ENCODE measurements around the gene GSG1L.
"Not testable (repeated sequence)": the region's sequence is repeated elsewhere in the genome, so short reads cannot be mapped to it uniquely, and the experiment has no call there.

The GSG1L gene

GRCh38 chr16:27745348-27745747, 318.2 kb downstream of the GSG1L start:
- H3K4me3 ChIP-seq (ENCODE audit: low read depth, low read length), result no peak overlapping the region
- no peak for TF ChIP-seq POLR2A (IDR thresholded peaks at IDR 0.05; ENCODE audit: extremely low read depth, insufficient read length)
- no peak for TF ChIP-seq MAX (IDR thresholded peaks at IDR 0.05; ENCODE audit: low read depth, low read length)
- no peak for TF ChIP-seq MYC (IDR thresholded peaks at IDR 0.05; ENCODE audit: low read depth, low read length)
- no peak for TF ChIP-seq CTCF (IDR thresholded peaks at IDR 0.05; ENCODE audit: low read depth, low read length)
- DNase-seq (ENCODE audit: low read depth), result peak; percentile 46

- DNase-seq (ENCODE audit: low read depth), result no peak
- TF ChIP-seq MAX (IDR thresholded peaks at IDR 0.05; ENCODE audit: low read depth, low read length) (no peak), CTCF (IDR thresholded peaks at IDR 0.05; ENCODE audit: low read depth, low read length) (no peak), POLR2A (IDR thresholded peaks at IDR 0.05; ENCODE audit: extremely low read depth, insufficient read length) (no peak), MYC (IDR thresholded peaks at IDR 0.05; ENCODE audit: low read depth, low read length) (no peak)
Measured at GRCh38 chr16:27743963-27744362, 319.6 kb downstream of the GSG1L start.

GRCh38 chr16:27743001-27743400, 320.5 kb downstream of the GSG1L start:
- not testable (repeated sequence) for DNase-seq (ENCODE audit: low read depth); H3K4me3 ChIP-seq (ENCODE audit: low read depth, low read length)

More at GRCh38 chr16:27743963-27744362, 319.6 kb downstream of the GSG1L start:
- H3K4me3 ChIP-seq (ENCODE audit: low read depth, low read length), result no peak overlapping the region

- DNase-seq (ENCODE audit: low read depth), result no peak
- H3K4me3 ChIP-seq (ENCODE audit: low read depth, low read length), result no peak overlapping the region
- TF ChIP-seq POLR2A (IDR thresholded peaks at IDR 0.05; ENCODE audit: extremely low read depth, insufficient read length), result no peak
- no peak for TF ChIP-seq MYC (IDR thresholded peaks at IDR 0.05; ENCODE audit: low read depth, low read length)
- TF ChIP-seq CTCF (IDR thresholded peaks at IDR 0.05; ENCODE audit: low read depth, low read length), result no peak
- TF ChIP-seq MAX (IDR thresholded peaks at IDR 0.05; ENCODE audit: low read depth, low read length), result no peak
Measured at GRCh38 chr16:27742333-27742732, 321.2 kb downstream of the GSG1L start.

- no peak overlapping the region for H3K4me3 ChIP-seq (ENCODE audit: low read depth, low read length)
- TF ChIP-seq CTCF (IDR thresholded peaks at IDR 0.05; ENCODE audit: low read depth, low read length) (no peak), MYC (IDR thresholded peaks at IDR 0.05; ENCODE audit: low read depth, low read length) (no peak), POLR2A (IDR thresholded peaks at IDR 0.05; ENCODE audit: extremely low read depth, insufficient read length) (no peak), MAX (IDR thresholded peaks at IDR 0.05; ENCODE audit: low read depth, low read length) (no peak)
- DNase-seq (ENCODE audit: low read depth), result no peak
Measured at GRCh38 chr16:27740496-27741201, 322.9 kb downstream of the GSG1L start.

GRCh38 chr16:27739606-27740357, 323.7 kb downstream of the GSG1L start:
- DNase-seq (ENCODE audit: low read depth), result no peak
- TF ChIP-seq MAX (IDR thresholded peaks at IDR 0.05; ENCODE audit: low read depth, low read length), result no peak
- TF ChIP-seq MYC (IDR thresholded peaks at IDR 0.05; ENCODE audit: low read depth, low read length), result no peak
- TF ChIP-seq CTCF (IDR thresholded peaks at IDR 0.05; ENCODE audit: low read depth, low read length), result no peak
- TF ChIP-seq POLR2A (IDR thresholded peaks at IDR 0.05; ENCODE audit: extremely low read depth, insufficient read length), result no peak
- no peak overlapping the region for H3K4me3 ChIP-seq (ENCODE audit: low read depth, low read length)

Data from NB4 (cell line).